Fibroblast of lung (primary cell): ENCODE data around the gene NACA2. TPM values are rescaled to one million over a fixed set of nuclear protein-coding genes. Genes with fewer than 3 reads are reported as not detected.

Experiments used
- DNase-seq, 2 donors: peaks; one replicate each; pipeline versions ENCODE4 v3.0.0 to v3.0.0-alpha.2; 2010; ENCODE audit warnings: low read depth in 2 of 2
- H2AFZ ChIP-seq: 2 replicates; pipeline ENCODE4 v1.5.1; 2012; ENCODE audit warnings: low read length, control low read depth, inconsistent platforms
- H3K27ac ChIP-seq: 2 replicates; pipeline ENCODE4 v1.5.1; 2011; ENCODE audit warnings: low read length, control low read depth; ENCODE audit not compliant: insufficient read depth
- H3K27me3 ChIP-seq: 2 replicates; pipeline ENCODE4 v1.5.1; 2011; ENCODE audit warnings: mild to moderate bottlenecking, low read length; ENCODE audit not compliant: control insufficient read depth, insufficient read depth
- H3K36me3 ChIP-seq: 2 replicates; pipeline ENCODE4 v1.5.1; 2011; ENCODE audit warnings: low read length; ENCODE audit not compliant: control insufficient read depth, insufficient read depth
- H3K4me1 ChIP-seq: 2 replicates; pipeline ENCODE4 v1.5.1; 2011; ENCODE audit warnings: low read length; ENCODE audit not compliant: control insufficient read depth, insufficient read depth; ENCODE audit errors: extremely low read depth
- H3K4me2 ChIP-seq: 2 replicates; pipeline ENCODE4 v1.5.1; 2011; ENCODE audit warnings: low read length, control low read depth; ENCODE audit not compliant: insufficient read depth; ENCODE audit errors: extremely low read depth
- H3K4me3 ChIP-seq, 4 experiments: fragments of 200-600 bp in 1 of 4; sonication (generic) in 1 of 4; replicated peaks in 1 of 4; 2 replicates each; pipeline ENCODE4 v1.5.1; 2011 to 2016; ENCODE audit warnings: low read length in 4 of 4, low read depth in 3 of 4, mild to moderate bottlenecking in 3 of 4, control low read depth in 2 of 4, inconsistent platforms in 1 of 4, mixed read lengths in 1 of 4; ENCODE audit not compliant: insufficient read depth in 1 of 4; ENCODE audit errors: control extremely low read depth in 1 of 4
- H3K79me2 ChIP-seq: 2 replicates; pipeline ENCODE4 v1.5.1; 2012; ENCODE audit warnings: mild to moderate bottlenecking, low read length, inconsistent platforms; ENCODE audit not compliant: control insufficient read depth, insufficient read depth
- H3K9ac ChIP-seq: 2 replicates; pipeline ENCODE4 v1.5.1; 2011; ENCODE audit warnings: mild to moderate bottlenecking, low read length, control low read depth; ENCODE audit not compliant: insufficient read depth
- H3K9me3 ChIP-seq: 2 replicates; pipeline ENCODE4 v1.5.1; 2012; ENCODE audit warnings: low read depth, low read length; ENCODE audit not compliant: control insufficient read depth, insufficient read depth
- H4K20me1 ChIP-seq: 2 replicates; pipeline ENCODE4 v1.5.1; 2011; ENCODE audit warnings: low read length; ENCODE audit not compliant: control insufficient read depth, insufficient read depth; ENCODE audit errors: extremely low read depth
- EZH2 ChIP-seq: IDR thresholded peaks from 2 replicates; pipeline ENCODE4 v1.5.1; 2012; ENCODE audit warnings: low read length, control low read depth, mild to moderate bottlenecking; ENCODE audit errors: missing control alignments
- polyA plus RNA-seq, 2 donors: library from polyadenylated mRNA; depleted of rRNA in 1 of 2; stranded (reverse) in 1 of 2; unstranded in 1 of 2; fragments of >200 nt; gene quantifications; 2 replicates each; pipeline ENCODE4 v1.2.1, GENCODE V29; 2011 to 2012; ENCODE audit warnings: missing spikeins in 1 of 2
- total RNA-seq: library from RNA; depleted of rRNA; stranded (reverse); fragments of >200 nt; gene quantifications from 2 replicates; pipeline ENCODE4 v1.2.1, GENCODE V29; 2014
- TF ChIP-seq, protein P1 (sequence below), 2 donors: IDR thresholded peaks in 1 of 2; conservative IDR thresholded peaks in 1 of 2; 1 replicate in 1 of 2; 2 replicates in 1 of 2; pipeline ENCODE4 v1.5.1; 2011 to 2012; ENCODE audit warnings: low read length in 2 of 2, control low read depth in 1 of 2, inconsistent platforms in 1 of 2, low read depth in 1 of 2, mild to moderate bottlenecking in 1 of 2

NACA2 gene
- total and polyA plus RNA-seq, 2 donors (not counting 1 experiment from before 2014, with no cell fraction given) = not detected

DNA sequence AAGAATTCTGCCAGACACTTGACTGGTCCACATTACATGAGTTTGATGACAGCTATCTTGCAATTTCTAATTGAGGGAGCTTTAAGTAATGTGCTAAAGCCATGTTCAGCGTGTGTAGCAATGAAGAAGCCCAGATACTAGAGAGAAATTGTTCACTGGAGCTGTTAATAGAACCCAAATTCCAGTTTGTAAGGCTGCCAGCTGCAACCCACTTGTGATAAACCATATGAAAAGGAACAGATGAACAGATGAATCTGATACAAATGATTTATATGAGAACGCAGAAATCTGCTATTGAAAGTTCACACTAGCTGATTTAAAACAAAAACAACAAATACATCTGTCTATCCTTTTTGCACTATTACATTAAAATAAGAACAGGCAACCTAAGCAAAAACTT, 6.2 kb downstream of the NACA2 start:
- Histone ChIP-seq H3K4me1 (peaks cover 7% of the 10 kb centered on the region), H3K4me2 (no peak overlapping the region), H3K9ac (no peak overlapping the region), H3K4me3 (no peak overlapping the region), H3K27ac (no peak overlapping the region), H2AFZ (no peak overlapping the region), H3K9me3 (no peaks in the 10 kb centered on the region), H4K20me1 (no peaks in the 10 kb centered on the region), H3K79me2 (no peaks in the 10 kb centered on the region), H3K27me3 (peaks cover 3% of the 10 kb centered on the region), H3K36me3 (no peaks in the 10 kb centered on the region)
- no peak for DNase-seq
- TF ChIP-seq EZH2 = no peak
- TF ChIP-seq, protein P1, sequence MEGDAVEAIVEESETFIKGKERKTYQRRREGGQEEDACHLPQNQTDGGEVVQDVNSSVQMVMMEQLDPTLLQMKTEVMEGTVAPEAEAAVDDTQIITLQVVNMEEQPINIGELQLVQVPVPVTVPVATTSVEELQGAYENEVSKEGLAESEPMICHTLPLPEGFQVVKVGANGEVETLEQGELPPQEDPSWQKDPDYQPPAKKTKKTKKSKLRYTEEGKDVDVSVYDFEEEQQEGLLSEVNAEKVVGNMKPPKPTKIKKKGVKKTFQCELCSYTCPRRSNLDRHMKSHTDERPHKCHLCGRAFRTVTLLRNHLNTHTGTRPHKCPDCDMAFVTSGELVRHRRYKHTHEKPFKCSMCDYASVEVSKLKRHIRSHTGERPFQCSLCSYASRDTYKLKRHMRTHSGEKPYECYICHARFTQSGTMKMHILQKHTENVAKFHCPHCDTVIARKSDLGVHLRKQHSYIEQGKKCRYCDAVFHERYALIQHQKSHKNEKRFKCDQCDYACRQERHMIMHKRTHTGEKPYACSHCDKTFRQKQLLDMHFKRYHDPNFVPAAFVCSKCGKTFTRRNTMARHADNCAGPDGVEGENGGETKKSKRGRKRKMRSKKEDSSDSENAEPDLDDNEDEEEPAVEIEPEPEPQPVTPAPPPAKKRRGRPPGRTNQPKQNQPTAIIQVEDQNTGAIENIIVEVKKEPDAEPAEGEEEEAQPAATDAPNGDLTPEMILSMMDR (conservative IDR thresholded peaks at IDR 0.05 in 1 of 2, IDR thresholded peaks at IDR 0.05 in 1 of 2; ENCODE audit: low read depth in 1 of 2, low read length in 2 of 2) = no peak

DNA sequence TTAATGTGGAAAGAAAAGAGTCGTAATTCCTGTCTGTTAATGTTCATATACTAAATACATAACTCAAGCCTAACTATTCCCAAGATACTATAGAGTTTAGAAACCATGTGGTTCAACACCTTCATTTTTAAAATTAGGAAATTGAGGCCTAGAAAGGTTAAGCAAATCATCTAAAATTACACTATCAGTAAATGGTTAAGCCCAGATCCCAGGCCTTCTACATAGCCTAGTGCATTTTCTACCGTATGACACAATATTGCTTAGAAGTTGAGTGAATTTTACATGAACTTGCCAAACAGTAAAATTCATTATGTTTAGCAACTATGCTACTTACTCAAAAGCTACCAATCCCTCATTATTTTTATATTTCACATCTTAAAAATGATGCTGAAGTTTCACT, 6.8 kb downstream of the NACA2 start:
- H4K20me1 ChIP-seq = no peaks in the 10 kb centered on the region
- H3K9ac ChIP-seq = no peak overlapping the region
- H2AFZ ChIP-seq = no peak overlapping the region
- H3K4me2 ChIP-seq = no peak overlapping the region
- no peaks in the 10 kb centered on the region for H3K9me3 ChIP-seq
- no peaks in the 10 kb centered on the region for H3K79me2 ChIP-seq
- peaks cover 7% of the 10 kb centered on the region for H3K4me1 ChIP-seq
- DNase-seq = no peak
- TF ChIP-seq, protein P1 (conservative IDR thresholded peaks at IDR 0.05 in 1 of 2, IDR thresholded peaks at IDR 0.05 in 1 of 2; ENCODE audit: low read depth in 1 of 2, low read length in 2 of 2) = no peak
- TF ChIP-seq EZH2 = no peak
- no peaks in the 10 kb centered on the region for H3K27me3 ChIP-seq
- H3K4me3 ChIP-seq = no peak overlapping the region
- no peak overlapping the region for H3K27ac ChIP-seq
- no peaks in the 10 kb centered on the region for H3K36me3 ChIP-seq

DNA sequence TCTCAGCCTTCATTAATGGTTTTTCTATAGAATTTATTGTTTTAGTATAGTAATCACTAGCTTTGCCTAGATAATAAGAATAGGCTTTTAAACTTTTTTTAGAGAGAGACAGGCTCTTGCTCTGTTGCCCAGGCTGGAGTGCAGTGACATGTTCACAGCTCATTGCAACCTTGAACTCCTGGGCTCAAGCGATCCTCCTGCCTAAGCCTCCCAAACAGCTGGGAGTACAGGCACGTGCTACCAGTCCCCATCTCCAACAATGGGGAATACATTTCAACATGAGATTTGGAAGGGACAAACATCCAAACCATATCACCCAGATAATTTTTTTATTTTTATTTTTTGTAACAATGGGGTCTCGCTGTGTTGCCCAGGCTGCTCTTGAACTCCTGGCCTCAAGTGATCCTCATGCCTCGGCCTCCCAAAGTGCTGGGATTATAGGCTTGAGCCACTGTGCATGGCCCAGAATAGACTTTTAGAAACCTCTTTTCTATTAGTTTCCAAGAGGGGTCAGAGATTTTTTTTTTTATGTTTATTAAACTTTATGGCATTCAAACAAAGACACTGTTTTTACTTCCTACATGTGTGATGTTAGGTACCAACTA, 7.3 kb downstream of the NACA2 start:
- Histone ChIP-seq H3K4me3 (no peak overlapping the region), H3K27ac (no peak overlapping the region), H2AFZ (no peak overlapping the region), H3K9ac (no peak overlapping the region), H3K36me3 (no peaks in the 10 kb centered on the region), H3K79me2 (no peaks in the 10 kb centered on the region), H3K9me3 (no peaks in the 10 kb centered on the region), H3K27me3 (no peaks in the 10 kb centered on the region), H4K20me1 (no peaks in the 10 kb centered on the region), H3K4me2 (no peak overlapping the region), H3K4me1 (peaks cover 7% of the 10 kb centered on the region)
- DNase-seq = no peak
- no peak for TF ChIP-seq EZH2
- TF ChIP-seq, protein P1 (conservative IDR thresholded peaks at IDR 0.05 in 1 of 2, IDR thresholded peaks at IDR 0.05 in 1 of 2; ENCODE audit: low read depth in 1 of 2, low read length in 2 of 2) = no peak
